ENCODE data around the gene PHF19. TPM values are rescaled to one million over a fixed set of nuclear protein-coding genes. Genes with fewer than 3 reads are reported as not detected.

The PHF19 gene
- total RNA-seq (2014; rRNA removed; shearing (Covaris generic)): 96.0 and 98.5 TPM in 2 replicates

GRCh38 chr9:120876842-120877240 lies at the start of gene PHF19:
PHF19 (minus strand) TSS chr9:120877188; CDS start chr9:120874741, 2,447 bp downstream.

GRCh38 chr9:120926397-120926928 lies 49.5 kb upstream of the PHF19 start, which contains the start of gene TRAF1:
TRAF1 (minus strand) TSS chr9:120926796; CDS start chr9:120926075, 721 bp downstream.

GRCh38 chr9:120842685-120843485 lies 34.1 kb downstream of the PHF19 start, which contains the start of gene PSMD5:
PSMD5 (minus strand) TSS chr9:120842922; CDS start chr9:120842909, 13 bp downstream.

Other genes with a start within 250 kb of the PHF19 start
- 3.2 and 4.0 TPM in 2 replicates for gene MEGF9, start 162.7 kb downstream of the PHF19 start, total RNA-seq (2014; rRNA removed; shearing (Covaris generic))
- gene FBXW2, start 83.8 kb downstream of the PHF19 start, total RNA-seq (2014; rRNA removed; shearing (Covaris generic)): 42.1 and 51.6 TPM in 2 replicates
- 15.0 and 15.9 TPM in 2 replicates for gene PSMD5, start 34.3 kb downstream of the PHF19 start, total RNA-seq (2014; rRNA removed; shearing (Covaris generic))
- 7.8 and 7.9 TPM in 2 replicates for gene TRAF1, start 49.6 kb upstream of the PHF19 start, total RNA-seq (2014; rRNA removed; shearing (Covaris generic))
- gene C5, start 173.1 kb upstream of the PHF19 start, total RNA-seq (2014; rRNA removed; shearing (Covaris generic)): 0.38 and 1.0 TPM in 2 replicates
- gene CNTRL, start 197.8 kb upstream of the PHF19 start, total RNA-seq (2014; rRNA removed; shearing (Covaris generic)): 23.6 and 26.1 TPM in 2 replicates